ENCODE results near the gene SLC4A9. TPM values are rescaled to one million over a fixed set of nuclear protein-coding genes. Genes with fewer than 3 reads are reported as not detected.

Gene SLC4A9
- total RNA-seq, 4 donors from 2014 or later = 0.38 to 2.5 (median 0.40) TPM; not detected in 1

DNA sequence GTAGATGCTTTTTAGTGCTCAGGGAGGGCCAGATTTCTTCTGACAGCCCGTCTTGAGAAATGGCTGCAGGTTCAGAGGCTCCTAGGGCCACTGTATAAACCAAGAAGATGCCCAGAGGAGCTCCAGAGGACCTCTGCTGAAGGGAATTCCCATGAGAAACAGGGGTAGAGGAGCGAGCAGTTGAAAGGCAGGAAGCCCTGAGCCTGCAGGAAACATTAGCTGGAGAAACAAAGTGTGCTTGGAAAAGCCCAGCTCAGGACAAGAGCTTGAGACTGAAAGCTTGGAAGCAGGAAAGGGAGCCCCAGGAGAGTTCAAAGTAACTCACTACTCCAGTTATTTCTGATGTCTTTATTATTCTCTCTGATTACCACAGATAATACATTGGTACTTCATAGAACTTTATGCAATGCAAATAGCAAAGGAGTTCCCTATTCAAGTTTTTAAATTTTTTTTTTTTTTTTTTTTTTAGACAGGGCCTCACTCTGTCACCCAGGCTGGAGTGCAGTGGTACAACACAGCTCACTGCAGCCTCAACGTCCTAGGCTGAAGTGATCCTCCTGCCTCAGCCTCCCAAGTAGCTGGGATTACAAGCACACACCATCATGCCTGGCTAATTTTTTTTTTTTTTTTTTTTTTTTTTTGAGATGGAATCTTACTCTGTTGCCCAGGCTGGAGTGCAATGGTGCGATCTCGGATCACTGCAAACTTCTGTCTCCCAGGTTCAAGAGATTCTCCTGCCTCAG, 30.1 kb upstream of the SLC4A9 start:
- H3K4me3 ChIP-seq = no peak overlapping the region
- H3K9me3 ChIP-seq = no peaks in the 10 kb centered on the region
- H3K4me1 ChIP-seq = no peaks in the 10 kb centered on the region
- H3K27ac ChIP-seq = no peak overlapping the region
- peaks cover 0 to 22% (median 0%) of the 10 kb centered on the region in 3 donors for H3K36me3 ChIP-seq
- H3K27me3 ChIP-seq = no peaks in the 10 kb centered on the region
- no peak for TF ChIP-seq POLR2A (IDR thresholded peaks at IDR 0.05)
- TF ChIP-seq, protein P1, sequence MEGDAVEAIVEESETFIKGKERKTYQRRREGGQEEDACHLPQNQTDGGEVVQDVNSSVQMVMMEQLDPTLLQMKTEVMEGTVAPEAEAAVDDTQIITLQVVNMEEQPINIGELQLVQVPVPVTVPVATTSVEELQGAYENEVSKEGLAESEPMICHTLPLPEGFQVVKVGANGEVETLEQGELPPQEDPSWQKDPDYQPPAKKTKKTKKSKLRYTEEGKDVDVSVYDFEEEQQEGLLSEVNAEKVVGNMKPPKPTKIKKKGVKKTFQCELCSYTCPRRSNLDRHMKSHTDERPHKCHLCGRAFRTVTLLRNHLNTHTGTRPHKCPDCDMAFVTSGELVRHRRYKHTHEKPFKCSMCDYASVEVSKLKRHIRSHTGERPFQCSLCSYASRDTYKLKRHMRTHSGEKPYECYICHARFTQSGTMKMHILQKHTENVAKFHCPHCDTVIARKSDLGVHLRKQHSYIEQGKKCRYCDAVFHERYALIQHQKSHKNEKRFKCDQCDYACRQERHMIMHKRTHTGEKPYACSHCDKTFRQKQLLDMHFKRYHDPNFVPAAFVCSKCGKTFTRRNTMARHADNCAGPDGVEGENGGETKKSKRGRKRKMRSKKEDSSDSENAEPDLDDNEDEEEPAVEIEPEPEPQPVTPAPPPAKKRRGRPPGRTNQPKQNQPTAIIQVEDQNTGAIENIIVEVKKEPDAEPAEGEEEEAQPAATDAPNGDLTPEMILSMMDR (IDR thresholded peaks at IDR 0.05) = no peak
- no peak for DNase-seq

DNA sequence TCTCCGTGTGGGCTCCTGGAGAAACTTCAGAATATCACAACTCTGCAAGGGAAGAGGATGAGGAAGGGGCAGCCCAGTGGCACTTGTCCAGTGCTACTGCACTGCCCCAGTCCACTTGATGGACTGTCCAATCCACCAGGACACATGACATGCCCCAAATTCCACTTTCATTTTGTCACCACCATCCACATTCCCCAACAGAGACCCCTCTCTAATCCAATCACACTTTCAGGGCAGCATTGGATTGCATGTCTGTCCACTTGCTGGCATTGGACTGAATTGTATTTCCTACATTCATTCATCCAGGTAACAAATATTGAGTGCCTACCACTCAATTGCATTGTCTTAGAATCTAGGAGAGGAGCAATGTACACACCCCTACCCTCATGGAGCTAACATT, 28.4 kb upstream of the SLC4A9 start:
- H3K4me3 ChIP-seq = no peak overlapping the region
- no peaks in the 10 kb centered on the region for H3K4me1 ChIP-seq
- H3K27ac ChIP-seq = no peak overlapping the region
- TF ChIP-seq POLR2A (IDR thresholded peaks at IDR 0.05) = no peak
- TF ChIP-seq, protein P1 (IDR thresholded peaks at IDR 0.05) = no peak
- DNase-seq = no peak
- no peaks in the 10 kb centered on the region for H3K9me3 ChIP-seq
- H3K27me3 ChIP-seq = no peaks in the 10 kb centered on the region
- H3K36me3 ChIP-seq = peaks cover 0 to 35% (median 0%) of the 10 kb centered on the region in 3 donors

DNA sequence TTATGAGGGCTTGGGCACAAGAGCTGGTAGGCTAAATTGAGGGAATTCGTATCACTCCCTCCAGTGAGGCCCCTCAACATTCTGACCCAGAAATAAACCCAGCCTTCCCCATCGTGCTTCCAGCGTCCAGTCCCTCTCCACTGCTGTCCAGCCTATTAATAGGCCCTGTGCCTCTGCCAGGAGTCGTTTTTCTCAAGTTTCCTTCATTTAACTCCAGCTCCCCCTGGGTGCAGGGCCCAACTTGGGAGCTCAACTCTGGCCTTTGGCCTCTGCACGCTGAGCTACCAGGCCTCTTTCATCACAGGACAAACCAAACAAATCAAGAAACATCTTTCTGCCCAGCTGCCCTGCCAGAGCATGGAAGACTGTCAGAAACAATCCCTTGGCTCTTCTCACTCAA, 23.6 kb upstream of the SLC4A9 start:
- H3K9me3 ChIP-seq = no peaks in the 10 kb centered on the region
- no peak for DNase-seq
- H3K27ac ChIP-seq = peak overlapping the region in 1 of 4 donors; percentile 56
- TF ChIP-seq POLR2A (IDR thresholded peaks at IDR 0.05) = no peak
- TF ChIP-seq, protein P1 (IDR thresholded peaks at IDR 0.05) = no peak
- H3K36me3 ChIP-seq = peaks cover 0 to 42% (median 0%) of the 10 kb centered on the region in 3 donors
- H3K27me3 ChIP-seq = no peaks in the 10 kb centered on the region
- peaks cover 0 to 21% (median 0%) of the 10 kb centered on the region in 4 donors for H3K4me1 ChIP-seq
- H3K4me3 ChIP-seq = no peak overlapping the region

DNA sequence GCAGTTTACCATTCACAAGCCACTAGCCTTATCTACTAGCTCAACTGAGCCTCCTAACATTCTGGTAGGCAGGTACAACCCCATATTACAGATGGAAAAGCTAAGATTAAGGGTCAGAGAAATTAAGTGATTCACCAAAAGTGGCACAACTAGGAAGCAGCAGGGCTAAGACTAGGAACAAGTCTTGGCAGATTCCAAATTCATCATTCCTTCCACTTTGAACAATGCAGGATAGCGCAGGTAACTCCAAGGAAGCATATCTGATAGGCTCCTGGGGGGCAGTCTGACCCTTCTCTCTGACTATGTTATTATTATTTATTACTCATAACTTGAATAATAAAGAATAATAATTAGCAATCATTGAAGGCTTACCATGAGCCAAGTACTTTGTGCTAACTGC, 22.1 kb upstream of the SLC4A9 start:
- H3K27ac ChIP-seq = no peak overlapping the region
- peaks cover 0 to 52% (median 0%) of the 10 kb centered on the region in 3 donors for H3K36me3 ChIP-seq
- no peak overlapping the region for H3K4me3 ChIP-seq
- no peaks in the 10 kb centered on the region for H3K27me3 ChIP-seq
- H3K9me3 ChIP-seq = no peaks in the 10 kb centered on the region
- DNase-seq = no peak
- peaks cover 0 to 36% (median 0%) of the 10 kb centered on the region in 4 donors for H3K4me1 ChIP-seq
- no peak for TF ChIP-seq POLR2A (IDR thresholded peaks at IDR 0.05)
- TF ChIP-seq, protein P1 (IDR thresholded peaks at IDR 0.05) = no peak

DNA sequence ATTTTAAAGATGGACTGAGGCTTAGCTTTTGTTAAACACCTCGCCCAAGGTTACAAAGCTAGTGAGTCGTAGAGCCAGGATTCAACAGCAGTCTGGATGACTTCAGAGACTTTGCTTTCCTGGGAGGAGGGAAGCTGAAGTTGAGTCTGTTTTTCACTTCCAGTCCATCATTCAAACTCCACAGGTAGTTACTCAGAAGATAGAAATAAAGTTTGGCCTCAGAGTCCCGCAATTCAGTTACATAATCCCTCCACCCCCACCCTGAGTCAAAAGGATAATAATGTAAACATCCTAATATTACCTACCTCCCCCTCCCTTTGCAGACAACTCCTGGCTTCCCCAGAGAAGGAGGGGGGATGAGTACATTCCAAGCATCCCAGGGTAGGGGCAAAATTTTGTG, 21.7 kb upstream of the SLC4A9 start:
- TF ChIP-seq POLR2A (IDR thresholded peaks at IDR 0.05) = no peak
- TF ChIP-seq, protein P1 (IDR thresholded peaks at IDR 0.05) = no peak
- Histone ChIP-seq H3K4me1 (peaks cover 0 to 36% (median 0%) of the 10 kb centered on the region in 4 donors), H3K9me3 (no peaks in the 10 kb centered on the region), H3K27me3 (no peaks in the 10 kb centered on the region), H3K4me3 (no peak overlapping the region), H3K27ac (no peak overlapping the region), H3K36me3 (peaks cover 0 to 48% (median 0%) of the 10 kb centered on the region in 3 donors)
- DNase-seq = no peak
